KMS-11 (cell line): Measurements from ENCODE around the gene DDI2.

ENCODE experiments used
- H2AFZ ChIP-seq: fragments of 200-600 bp; sonication (generic); 2 replicates; pipeline ENCODE4 v1.6.1; 2016; ENCODE audit warnings: antibody characterized with exemption, mixed run types, low read depth
- H3K27ac ChIP-seq: fragments of 200-600 bp; sonication (generic); 2 replicates; pipeline ENCODE4 v1.6.1; 2016; ENCODE audit warnings: mild to moderate bottlenecking, mixed run types
- H3K27me3 ChIP-seq: fragments of 200-600 bp; sonication (generic); 2 replicates; pipeline ENCODE4 v1.6.1; 2017; ENCODE audit warnings: mild to moderate bottlenecking, low read depth, mixed run types, moderate library complexity; ENCODE audit not compliant: insufficient read depth
- H3K36me3 ChIP-seq: fragments of 200-600 bp; sonication (generic); 2 replicates; pipeline ENCODE4 v1.6.1; 2017; ENCODE audit warnings: mild to moderate bottlenecking, mixed run types; ENCODE audit not compliant: insufficient read depth
- H3K4me1 ChIP-seq: fragments of 200-600 bp; sonication (generic); 2 replicates; pipeline ENCODE4 v1.6.1; 2016; ENCODE audit warnings: mild to moderate bottlenecking, low read depth, mixed run types; ENCODE audit not compliant: poor library complexity, severe bottlenecking
- H3K4me2 ChIP-seq: fragments of 200-600 bp; sonication (generic); 2 replicates; pipeline ENCODE4 v1.7.0; 2016; ENCODE audit warnings: mild to moderate bottlenecking, mixed run types
- H3K4me3 ChIP-seq: fragments of 200-600 bp; sonication (generic); IDR thresholded peaks from 2 replicates; pipeline ENCODE4 v1.6.1; 2017; ENCODE audit warnings: low read depth, low read length, mixed read lengths; ENCODE audit not compliant: insufficient read depth
- H3K79me2 ChIP-seq: fragments of 200-600 bp; sonication (generic); 2 replicates; pipeline ENCODE4 v1.6.1; 2016; ENCODE audit warnings: low read depth, mixed run types; ENCODE audit not compliant: insufficient read depth
- H3K9ac ChIP-seq: fragments of 200-600 bp; sonication (generic); 2 replicates; pipeline ENCODE4 v1.6.1; 2016; ENCODE audit warnings: mild to moderate bottlenecking, mixed run types
- H4K20me1 ChIP-seq: fragments of 200-600 bp; sonication (generic); 2 replicates; pipeline ENCODE4 v1.6.1; 2016; ENCODE audit warnings: mild to moderate bottlenecking, mixed run types; ENCODE audit not compliant: insufficient read depth
- CTCF ChIP-seq: fragments of 200-600 bp; sonication (generic); conservative IDR thresholded peaks from 2 replicates; pipeline ENCODE4 v1.6.1; 2017; ENCODE audit warnings: low read depth, mild to moderate bottlenecking, antibody characterized with exemption, low read length, moderate library complexity, mixed read lengths

Gene DDI2

GRCh38 chr1:15654091-15654690 lies 36.9 kb downstream of the DDI2 start:
- no peak overlapping the region for H3K4me3 ChIP-seq
- H3K9ac ChIP-seq = no peak overlapping the region
- H4K20me1 ChIP-seq = peaks cover 4% of the 10 kb centered on the region; the same call in 1 of the 2 replicates
- no peak overlapping the region for H3K27ac ChIP-seq
- H3K27me3 ChIP-seq = no peaks in the 10 kb centered on the region
- H3K36me3 ChIP-seq = peaks cover 11% of the 10 kb centered on the region; the same call in 1 of the 2 replicates
- no peak for TF ChIP-seq CTCF
- H3K79me2 ChIP-seq = no peaks in the 10 kb centered on the region
- H3K4me1 ChIP-seq = no peaks in the 10 kb centered on the region
- H2AFZ ChIP-seq = no peak overlapping the region
- H3K4me2 ChIP-seq = no peak overlapping the region

- Histone ChIP-seq H4K20me1 (peaks cover 4% of the 10 kb centered on the region; the same call in 1 of the 2 replicates), H2AFZ (no peak overlapping the region), H3K27me3 (no peaks in the 10 kb centered on the region), H3K4me3 (no peak overlapping the region), H3K4me1 (no peaks in the 10 kb centered on the region), H3K27ac (no peak overlapping the region), H3K9ac (no peak overlapping the region), H3K4me2 (no peak overlapping the region), H3K79me2 (no peaks in the 10 kb centered on the region), H3K36me3 (peaks cover 18% of the 10 kb centered on the region; the same call in 1 of the 2 replicates)
- no peak for TF ChIP-seq CTCF
Observed at GRCh38 chr1:15656464-15656863, 39.2 kb downstream of the DDI2 start.

GRCh38 chr1:15657021-15657420 lies 39.8 kb downstream of the DDI2 start:
- Histone ChIP-seq H3K36me3 (peaks cover 18% of the 10 kb centered on the region; the same call in 1 of the 2 replicates), H4K20me1 (peaks cover 4% of the 10 kb centered on the region; the same call in 1 of the 2 replicates), H3K27me3 (no peaks in the 10 kb centered on the region), H3K4me2 (no peak overlapping the region), H3K4me1 (no peaks in the 10 kb centered on the region), H3K4me3 (no peak overlapping the region), H3K9ac (no peak overlapping the region), H3K79me2 (no peaks in the 10 kb centered on the region), H2AFZ (no peak overlapping the region), H3K27ac (no peak overlapping the region)
- TF ChIP-seq CTCF = no peak

GRCh38 chr1:15660151-15660550 lies 42.9 kb downstream of the DDI2 start:
- H2AFZ ChIP-seq = no peak overlapping the region
- no peak overlapping the region for H3K9ac ChIP-seq
- H3K4me1 ChIP-seq = no peaks in the 10 kb centered on the region
- H3K36me3 ChIP-seq = peaks cover 16% of the 10 kb centered on the region; the same call in 1 of the 2 replicates
- H3K4me3 ChIP-seq = no peak overlapping the region
- H3K27me3 ChIP-seq = no peaks in the 10 kb centered on the region
- no peak overlapping the region for H3K4me2 ChIP-seq
- H4K20me1 ChIP-seq = peaks cover 4% of the 10 kb centered on the region; the same call in 1 of the 2 replicates
- H3K27ac ChIP-seq = no peak overlapping the region
- TF ChIP-seq CTCF = no peak
- no peaks in the 10 kb centered on the region for H3K79me2 ChIP-seq
